HCT116 (cell line): ENCODE results near the gene PHLDB3. TPM values are rescaled to one million over a fixed set of nuclear protein-coding genes. Genes with fewer than 3 reads are reported as not detected.

Experiments used
- ATAC-seq: fragments of 200-7000 bp; cut with Tn5 transposase; 2 replicates; pipeline ENCODE4 v1.9.1; 2020; ENCODE audit warnings: mild to moderate bottlenecking, moderate library complexity
- BruUV-seq: library from RNA; stranded (reverse); fragments of 400-500 nt; replicated peaks from 2 replicates; lab custom pipeline; 2021; lab: Mats Ljungman, UMichigan
- CTCF ChIA-PET: fragments of 300-600 bp; sonication (Branson Sonifier 250); formaldehyde crosslinking; loops from one replicate; lab custom pipeline; 2021; ENCODE audit warnings: antibody characterized with exemption; lab: Charles Lee
- POLR2A ChIA-PET: fragments of 300-600, 350-600 bp; sonication (Branson Sonifier 250); formaldehyde crosslinking; loops from one replicate; lab custom pipeline; 2021; ENCODE audit warnings: antibody characterized with exemption; lab: Charles Lee
- RAD21 ChIA-PET, 2 experiments: fragments of 300-600 bp; sonication (Branson Sonifier 250); formaldehyde crosslinking; loops; one replicate each; lab custom pipeline; 2023; ENCODE audit warnings: low total read pairs in 2 of 2; ENCODE audit not compliant: uncharacterized antibody in 2 of 2, unreplicated experiment in 2 of 2, low non-redundant PET in 1 of 2; lab: Charles Lee
- DNase-seq: peaks from one replicate; pipeline ENCODE4 v3.0.0-alpha.2; 2010; ENCODE audit warnings: low read depth, low spot score
- H2AFZ ChIP-seq: fragments of 200-600 bp; shearing (Covaris generic), sonication (generic); 2 replicates; pipeline ENCODE4 v1.6.1; 2017; ENCODE audit warnings: low read depth, mixed run types, mixed read lengths, antibody characterized with exemption, low read length; ENCODE audit not compliant: poor library complexity, severe bottlenecking
- H3K27ac ChIP-seq: 2 replicates; pipeline ENCODE4 v1.5.1; 2012; ENCODE audit warnings: low read depth, low read length
- H3K27me3 ChIP-seq: fragments of 200-600 bp; sonication (generic); 2 replicates; pipeline ENCODE4 v1.6.1; 2016; ENCODE audit warnings: mixed run types, low read length, mixed read lengths; ENCODE audit not compliant: insufficient read depth
- H3K36me3 ChIP-seq, 2 experiments: fragments of 200-500 bp in 1 of 2; fragments of 200-600 bp in 1 of 2; sonication (Bioruptor generic) in 1 of 2; sonication (generic) in 1 of 2; 2 replicates each; pipeline versions ENCODE4 v1.5.1 to v1.6.1; 2014 to 2016; ENCODE audit warnings: low read length in 2 of 2, inconsistent platforms in 1 of 2, mixed read lengths in 1 of 2, mixed run types in 1 of 2; ENCODE audit not compliant: insufficient read depth in 2 of 2, control insufficient read depth in 1 of 2
- H3K4me1 ChIP-seq, 2 experiments: fragments of 200-600 bp in 1 of 2; sonication (generic) in 1 of 2; 2 replicates each; pipeline versions ENCODE4 v1.5.1 to v1.6.1; 2012 to 2017; ENCODE audit warnings: low read length in 2 of 2, inconsistent platforms in 1 of 2, mild to moderate bottlenecking in 1 of 2, mixed read lengths in 1 of 2, mixed run types in 1 of 2, moderate library complexity in 1 of 2; ENCODE audit not compliant: insufficient read depth in 2 of 2, control insufficient read depth in 1 of 2
- H3K4me2 ChIP-seq: fragments of 200-600 bp; sonication (generic); 2 replicates; pipeline ENCODE4 v1.6.1; 2017; ENCODE audit warnings: mixed run types, low read length, mixed read lengths
- H3K4me3 ChIP-seq, 2 experiments: fragments of 200-600 bp in 1 of 2; sonication (generic) in 1 of 2; replicated peaks in 1 of 2; 2 replicates each; pipeline ENCODE4 v1.5.1; 2011 to 2016; ENCODE audit warnings: low read length in 2 of 2, control low read depth in 1 of 2, low read depth in 1 of 2, mild to moderate bottlenecking in 1 of 2, mixed read lengths in 1 of 2, mixed run types in 1 of 2
- H3K79me2 ChIP-seq: fragments of 200-600 bp; sonication (generic); 2 replicates; pipeline ENCODE4 v1.6.1; 2017; ENCODE audit warnings: mild to moderate bottlenecking, mixed run types, low read length, moderate library complexity, mixed read lengths; ENCODE audit not compliant: insufficient read depth
- H3K9ac ChIP-seq: fragments of 200-600 bp; sonication (generic); 2 replicates; pipeline ENCODE4 v1.6.1; 2016; ENCODE audit warnings: low read length, mixed read lengths
- H3K9me2 ChIP-seq: fragments of 200-600 bp; sonication (generic), shearing (Covaris generic); 2 replicates; pipeline ENCODE4 v1.6.1; 2017; ENCODE audit warnings: mixed run types, mild to moderate bottlenecking, moderate library complexity; ENCODE audit not compliant: insufficient read depth
- H3K9me3 ChIP-seq, 2 experiments: fragments of 200-500 bp in 1 of 2; fragments of 200-600 bp in 1 of 2; sonication (Bioruptor generic) in 1 of 2; sonication (generic) in 1 of 2; 2 replicates each; pipeline ENCODE4 v1.6.1; 2014 to 2017; ENCODE audit warnings: low read length in 2 of 2, mixed read lengths in 2 of 2, inconsistent platforms in 1 of 2, low read depth in 1 of 2, mild to moderate bottlenecking in 1 of 2, mixed run types in 1 of 2, moderate library complexity in 1 of 2; ENCODE audit not compliant: control insufficient read depth in 1 of 2, insufficient read depth in 1 of 2
- H4K20me1 ChIP-seq: fragments of 200-600 bp; sonication (generic), shearing (Covaris generic); 2 replicates; pipeline ENCODE4 v1.6.1; 2017; ENCODE audit warnings: mixed run types, mild to moderate bottlenecking, moderate library complexity; ENCODE audit not compliant: insufficient read depth
- ATF3 ChIP-seq: IDR thresholded peaks from 2 replicates; pipeline ENCODE4 v1.6.1; 2012
- CBX3 ChIP-seq: IDR thresholded peaks from 2 replicates; pipeline ENCODE4 v1.6.1; 2012; ENCODE audit warnings: low read depth
- CEBPB ChIP-seq: IDR thresholded peaks from 2 replicates; pipeline ENCODE4 v1.6.1; 2012; ENCODE audit warnings: low read depth
- CTCF ChIP-seq, 3 experiments: fragments of 200-600 bp in 1 of 3; sonication (generic) in 1 of 3; IDR thresholded peaks in 2 of 3; conservative IDR thresholded peaks in 1 of 3; 2 replicates each; pipeline ENCODE4 v1.5.1; 2012 to 2017; ENCODE audit warnings: low read depth in 2 of 3, low read length in 2 of 3, antibody characterized with exemption in 1 of 3, borderline replicate concordance in 1 of 3, control low read depth in 1 of 3, mild to moderate bottlenecking in 1 of 3, mixed read lengths in 1 of 3, mixed run types in 1 of 3, moderate library complexity in 1 of 3; ENCODE audit not compliant: insufficient read depth in 1 of 3
- EGR1 ChIP-seq: IDR thresholded peaks from 2 replicates; pipeline ENCODE4 v1.6.1; 2012; ENCODE audit warnings: low read depth
- ELF1 ChIP-seq: IDR thresholded peaks from 2 replicates; pipeline ENCODE4 v1.6.1; 2012; ENCODE audit warnings: low read depth, borderline replicate concordance
- EZH2 ChIP-seq: fragments of 200-600 bp; sonication (generic); IDR thresholded peaks from 2 replicates; pipeline ENCODE4 v1.6.1; 2017; ENCODE audit warnings: antibody characterized with exemption, mixed run types
- EZH2phosphoT487 ChIP-seq: fragments of 200-600 bp; IDR thresholded peaks from 2 replicates; pipeline ENCODE4 v1.6.1; 2018; ENCODE audit warnings: antibody characterized with exemption, borderline replicate concordance
- FOSL1 ChIP-seq: IDR thresholded peaks from 2 replicates; pipeline ENCODE4 v1.6.1; 2012; ENCODE audit warnings: low read depth
- MAX ChIP-seq: IDR thresholded peaks from 2 replicates; pipeline ENCODE4 v1.6.1; 2012
- REST ChIP-seq: IDR thresholded peaks from 2 replicates; pipeline ENCODE4 v1.6.1; 2012; ENCODE audit warnings: low read depth
- SP1 ChIP-seq: IDR thresholded peaks from 2 replicates; pipeline ENCODE4 v1.6.1; 2012; ENCODE audit warnings: low read depth
- TCF7L2 ChIP-seq: IDR thresholded peaks from 2 replicates; pipeline ENCODE4 v1.7.0; 2011; ENCODE audit warnings: borderline replicate concordance, inconsistent platforms; ENCODE audit not compliant: insufficient read depth, insufficient read length; ENCODE audit errors: extremely low read depth
- YY1 ChIP-seq: IDR thresholded peaks from 2 replicates; pipeline ENCODE4 v1.6.1; 2011; ENCODE audit warnings: low read length, low read depth, moderate library complexity, mild to moderate bottlenecking; ENCODE audit not compliant: insufficient replicate concordance; ENCODE audit errors: extremely low read depth
- ZBTB33 ChIP-seq: IDR thresholded peaks from 2 replicates; pipeline ENCODE4 v1.6.1; 2011; ENCODE audit warnings: mild to moderate bottlenecking, low read length, moderate library complexity; ENCODE audit not compliant: insufficient replicate concordance; ENCODE audit errors: extremely low read depth
- intact Hi-C: fragments of 100-400 bp; cut with micrococcal nuclease; formaldehyde crosslinking; loops from 2 replicates; pipeline ENCODE4 v1.10.0; 2022
- total RNA-seq: library from RNA; stranded (reverse); gene quantifications from one replicate; pipeline ENCODE4 v1.2.1, GENCODE V29; 2021; ENCODE audit not compliant: unreplicated experiment

The PHLDB3 gene
- total RNA-seq, 1 experiment from 2014 or later: 15.5 TPM

- intact Hi-C loops: loop anchor here (1.0 to 10.0 kb wide), 4 partner anchors 86 to 511 kb away; no protein-coding TSS in a partner anchor
- no peaks in the 10 kb centered on the region for H3K79me2 ChIP-seq
- no peak for DNase-seq
- no peak overlapping the region for H3K4me2 ChIP-seq
- no peak overlapping the region for H3K27ac ChIP-seq
- peaks cover 0 to 22% of the 10 kb centered on the region in 2 experiments; a peak in 2 of 4 replicates for H3K4me1 ChIP-seq
- no peaks in the 10 kb centered on the region for H4K20me1 ChIP-seq
- H3K9me2 ChIP-seq: no peaks in the 10 kb centered on the region
- no peaks in the 10 kb centered on the region for H3K9me3 ChIP-seq
- H2AFZ ChIP-seq: no peak overlapping the region
- ChIA-PET POLR2A (no interaction called here), CTCF (interaction anchor here (0.7 to 1.5 kb wide), 2 partner anchors 13 to 44 kb away, joined by 4 to 5 read pairs; no protein-coding TSS in a partner anchor), RAD21 (no interaction called here)
- no peaks in the 10 kb centered on the region for H3K36me3 ChIP-seq
- no peak overlapping the region for H3K4me3 ChIP-seq
- ATAC-seq: no peak
- no TSS peak for BruUV-seq
- H3K9ac ChIP-seq: no peak overlapping the region
- TF ChIP-seq TCF7L2 (no peak), MAX (no peak), YY1 (no peak), CEBPB (no peak), CTCF (IDR thresholded peaks at IDR 0.05 in 2 of 3, conservative IDR thresholded peaks at IDR 0.05 in 1 of 3; ENCODE audit: borderline replicate concordance in 1 of 3, insufficient read depth in 1 of 3, low read depth in 2 of 3, low read length in 2 of 3) (no peak), EZH2phosphoT487 (no peak), EGR1 (no peak), FOSL1 (no peak), REST (no peak), CBX3 (no peak), EZH2 (no peak), ZBTB33 (no peak), ATF3 (no peak), ELF1 (no peak), SP1 (no peak)
- no peaks in the 10 kb centered on the region for H3K27me3 ChIP-seq
These were observed 70.9 kb downstream of the PHLDB3 start for GRCh38 chr19:43433689-43434088.
